Measurements from ENCODE around the gene NR1I3. TPM values are rescaled to one million over a fixed set of nuclear protein-coding genes. Genes with fewer than 3 reads are reported as not detected.

The NR1I3 gene
- total RNA-seq, 1 donor from 2014 or later = not detected

GRCh38 chr1:161196111-161196510, 41.9 kb downstream of the NR1I3 start:
- intact Hi-C loops (cut with micrococcal nuclease) = no loop called here
- no peaks in the 10 kb centered on the region for H3K9me3 Mint-ChIP-seq
- H3K4me3 Mint-ChIP-seq = no peak overlapping the region
- DNase-seq (no peak), ATAC-seq (ENCODE audit: low read depth) (no peak)
- ChIA-PET POLR2A (no interaction called here), CTCF (interaction anchor here (1.1 to 1.4 kb wide), 2 partner anchors 10 to 29 kb away, joined by 4 to 5 read pairs; partner anchors contain the start of gene TOMM40L)
- no peak for TF ChIP-seq CTCF (IDR thresholded peaks at IDR 0.05)
- no peaks in the 10 kb centered on the region for H3K27me3 Mint-ChIP-seq
- peaks cover 38% of the 10 kb centered on the region for H3K4me1 Mint-ChIP-seq
- no peak overlapping the region for H3K27ac Mint-ChIP-seq
- H3K36me3 Mint-ChIP-seq (ENCODE audit: low read depth) = no peaks in the 10 kb centered on the region

DNA sequence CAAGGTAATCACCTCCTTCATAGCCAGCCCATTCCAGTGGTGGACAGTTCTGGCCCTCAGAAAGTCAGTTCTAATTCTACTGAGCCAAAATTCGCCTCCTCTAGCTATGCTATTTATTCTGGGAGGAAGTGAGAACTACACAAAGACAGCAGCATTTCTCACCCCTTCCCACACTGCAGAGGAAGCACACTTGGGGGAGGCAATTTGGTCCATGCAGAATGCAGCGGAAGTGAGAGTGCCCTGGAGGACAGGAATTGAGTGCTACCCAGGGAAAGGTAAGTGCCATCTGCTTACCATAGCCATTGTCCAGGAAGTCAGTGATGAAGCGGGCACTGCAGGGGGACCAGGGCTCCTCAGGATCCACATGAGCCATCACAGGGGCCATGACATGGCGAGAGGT, 42.8 kb downstream of the NR1I3 start:
- Mint-ChIP-seq H3K27me3 (no peaks in the 10 kb centered on the region), H3K27ac (peak overlapping the region; percentile 85), H3K9me3 (no peaks in the 10 kb centered on the region), H3K4me3 (peak overlapping the region; percentile 70), H3K36me3 (ENCODE audit: low read depth) (no peaks in the 10 kb centered on the region), H3K4me1 (peaks cover 38% of the 10 kb centered on the region)
- ChIA-PET CTCF (interaction anchor here (0.9 to 5.0 kb wide), 4 partner anchors 9 to 30 kb away, joined by 3 to 40 read pairs (median 6); partner anchors contain the start of genes PPOX and TOMM40L), POLR2A (interaction anchor here (0.5 to 1.9 kb wide), 7 partner anchors 9 to 156 kb away, joined by 3 to 8 read pairs (median 4); partner anchors contain the start of genes B4GALT3, PPOX, TOMM40L and TSTD1)
- ATAC-seq (ENCODE audit: low read depth) (peak; percentile 63), DNase-seq (no peak)
- no peak for TF ChIP-seq CTCF (IDR thresholded peaks at IDR 0.05)
- intact Hi-C loops (cut with micrococcal nuclease) = loop anchor here (1.0 kb wide), 1 partner anchor 9 kb away; no protein-coding TSS in a partner anchor

DNA sequence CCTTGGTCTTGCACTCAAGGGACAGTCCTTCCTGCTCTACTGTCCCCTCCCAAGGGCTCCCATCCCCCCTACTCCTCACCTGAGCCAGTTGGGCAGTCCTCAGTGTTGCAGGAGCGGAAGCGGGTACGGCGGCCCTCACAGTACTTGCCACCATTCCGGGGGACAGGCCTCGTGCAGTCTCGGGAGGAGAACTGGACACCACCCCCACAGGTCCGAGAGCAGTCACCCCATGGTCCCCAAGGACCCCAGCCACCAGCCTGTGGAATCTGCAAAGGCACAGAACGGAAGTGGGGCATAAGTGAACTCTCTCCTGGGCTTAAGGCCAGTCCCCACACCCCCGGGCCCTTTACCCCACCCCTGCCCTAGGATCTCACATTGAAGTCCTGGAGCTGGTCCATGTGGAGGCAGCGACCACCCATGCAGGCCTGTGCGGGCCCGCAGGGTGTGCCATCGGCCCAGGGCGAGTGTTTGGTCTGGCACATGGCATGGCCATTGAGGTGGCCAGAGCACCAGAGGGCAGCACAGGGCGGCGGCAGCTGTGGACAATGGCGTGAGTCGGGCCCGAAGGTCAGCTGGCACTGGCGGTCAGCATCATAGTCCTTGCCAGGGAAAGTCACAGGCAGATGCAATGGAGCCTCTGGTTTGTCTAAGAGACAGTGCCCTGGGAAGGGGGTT, 44.3 kb downstream of the NR1I3 start:
- intact Hi-C loops (cut with micrococcal nuclease) = loop anchor here (2.0 to 5.0 kb wide), 2 partner anchors 99 to 113 kb away; no protein-coding TSS in a partner anchor
- Mint-ChIP-seq H3K4me3 (no peak overlapping the region), H3K27me3 (no peaks in the 10 kb centered on the region), H3K27ac (no peak overlapping the region), H3K4me1 (peaks cover 45% of the 10 kb centered on the region), H3K36me3 (ENCODE audit: low read depth) (no peaks in the 10 kb centered on the region), H3K9me3 (no peaks in the 10 kb centered on the region)
- DNase-seq (no peak), ATAC-seq (ENCODE audit: low read depth) (no peak)
- CTCF ChIA-PET = interaction anchor here (0.6 to 5.0 kb wide), 5 partner anchors 12 to 188 kb away, joined by 3 to 40 read pairs (median 8); partner anchors contain the start of genes PPOX and TOMM40L
- POLR2A ChIA-PET = interaction anchor here (1.5 to 3.3 kb wide), 3 partner anchors 8 to 12 kb away, joined by 4 to 23 read pairs (median 8); partner anchors contain the start of gene NDUFS2
- TF ChIP-seq CTCF (IDR thresholded peaks at IDR 0.05) = no peak

- Mint-ChIP-seq H3K27ac (peak overlapping the region; percentile 68), H3K4me1 (peaks cover 52% of the 10 kb centered on the region), H3K4me3 (no peak overlapping the region), H3K9me3 (no peaks in the 10 kb centered on the region), H3K36me3 (ENCODE audit: low read depth) (no peaks in the 10 kb centered on the region), H3K27me3 (no peaks in the 10 kb centered on the region)
- ChIA-PET CTCF (interaction anchor here (0.6 to 5.0 kb wide), 11 partner anchors 9 to 196 kb away, joined by 3 to 40 read pairs (median 7); partner anchors contain the start of genes B4GALT3, NDUFS2, PPOX and TOMM40L), POLR2A (interaction anchor here (1.8 to 3.3 kb wide), 3 partner anchors 9 to 33 kb away, joined by 4 to 23 read pairs (median 8); partner anchors contain the start of genes NDUFS2 and TOMM40L)
- intact Hi-C loops (cut with micrococcal nuclease) = loop anchor here (1.0 to 5.0 kb wide), 8 partner anchors 10 to 190 kb away; partner anchors contain the start of genes B4GALT3 and USP21
- TF ChIP-seq CTCF (IDR thresholded peaks at IDR 0.05) = peak; percentile 56
- ATAC-seq (ENCODE audit: low read depth) (peak; percentile 93), DNase-seq (no peak)
These were observed 45.2 kb downstream of the NR1I3 start for GRCh38 chr1:161192476-161193465.

Data from activated B cell treated with CpG ODN at 0.5 μM for 24 hours (primary cell).